GM23338 (cell line): ENCODE results near the gene GATM.

ENCODE experiments used
- CREB1 ChIP-seq: fragments of 250-450 bp; sonication (Bioruptor Pico); IDR thresholded peaks from 2 replicates; pipeline ENCODE4 v1.5.0; 2020; ENCODE audit warnings: low read depth, mild to moderate bottlenecking, moderate library complexity
- EZH2 ChIP-seq: fragments of 200-600 bp; sonication (generic); IDR thresholded peaks from one replicate; pipeline ENCODE4 v1.8.0; 2017; ENCODE audit warnings: antibody characterized with exemption, mild to moderate bottlenecking, low read depth; ENCODE audit not compliant: unreplicated experiment
- EZH2phosphoT487 ChIP-seq: fragments of 200-600 bp; sonication (generic); IDR thresholded peaks from one replicate; pipeline ENCODE4 v1.8.1; 2018; ENCODE audit warnings: antibody characterized with exemption; ENCODE audit not compliant: unreplicated experiment
- NANOG ChIP-seq: IDR thresholded peaks from 2 replicates; pipeline ENCODE4 v1.6.1; 2016; ENCODE audit warnings: antibody characterized with exemption, borderline replicate concordance
- POLR2AphosphoS5 ChIP-seq: IDR thresholded peaks from 2 replicates; pipeline ENCODE4 v1.6.1; 2016; ENCODE audit warnings: antibody characterized with exemption, low read depth
- REST ChIP-seq: IDR thresholded peaks from one replicate; pipeline ENCODE4 v1.6.1; 2018; ENCODE audit warnings: antibody characterized with exemption; ENCODE audit not compliant: unreplicated experiment
- STAT1 ChIP-seq: IDR thresholded peaks from one replicate; pipeline ENCODE4 v1.6.1; 2016; ENCODE audit warnings: antibody characterized with exemption; ENCODE audit not compliant: unreplicated experiment
- ZNF114 ChIP-seq: fragments of 250-450 bp; sonication (Bioruptor Pico); IDR thresholded peaks from 2 replicates; pipeline ENCODE4 v1.5.0; 2020; ENCODE audit warnings: mild to moderate bottlenecking, moderate library complexity
- TF ChIP-seq, protein P1 (sequence below), 2 experiments: fragments of 200-600 bp in 1 of 2; sonication (generic) in 1 of 2; conservative IDR thresholded peaks; 2 replicates each; pipeline versions ENCODE4 v1.5.1 to v1.6.1; 2016 to 2017; ENCODE audit warnings: antibody characterized with exemption in 2 of 2, low read depth in 2 of 2, mild to moderate bottlenecking in 2 of 2, moderate library complexity in 1 of 2

- TF ChIP-seq, protein P1, sequence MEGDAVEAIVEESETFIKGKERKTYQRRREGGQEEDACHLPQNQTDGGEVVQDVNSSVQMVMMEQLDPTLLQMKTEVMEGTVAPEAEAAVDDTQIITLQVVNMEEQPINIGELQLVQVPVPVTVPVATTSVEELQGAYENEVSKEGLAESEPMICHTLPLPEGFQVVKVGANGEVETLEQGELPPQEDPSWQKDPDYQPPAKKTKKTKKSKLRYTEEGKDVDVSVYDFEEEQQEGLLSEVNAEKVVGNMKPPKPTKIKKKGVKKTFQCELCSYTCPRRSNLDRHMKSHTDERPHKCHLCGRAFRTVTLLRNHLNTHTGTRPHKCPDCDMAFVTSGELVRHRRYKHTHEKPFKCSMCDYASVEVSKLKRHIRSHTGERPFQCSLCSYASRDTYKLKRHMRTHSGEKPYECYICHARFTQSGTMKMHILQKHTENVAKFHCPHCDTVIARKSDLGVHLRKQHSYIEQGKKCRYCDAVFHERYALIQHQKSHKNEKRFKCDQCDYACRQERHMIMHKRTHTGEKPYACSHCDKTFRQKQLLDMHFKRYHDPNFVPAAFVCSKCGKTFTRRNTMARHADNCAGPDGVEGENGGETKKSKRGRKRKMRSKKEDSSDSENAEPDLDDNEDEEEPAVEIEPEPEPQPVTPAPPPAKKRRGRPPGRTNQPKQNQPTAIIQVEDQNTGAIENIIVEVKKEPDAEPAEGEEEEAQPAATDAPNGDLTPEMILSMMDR (conservative IDR thresholded peaks at IDR 0.05; ENCODE audit: low read depth in 2 of 2) = no peak
- TF ChIP-seq POLR2AphosphoS5 (no peak), EZH2phosphoT487 (no peak), EZH2 (no peak), REST (no peak), STAT1 (no peak), CREB1 (CRISPR knock-in tag) (no peak), NANOG (no peak), ZNF114 (CRISPR knock-in tag) (no peak)
Observed at GRCh38 chr15:45347033-45347432, 31.3 kb downstream of the GATM start.
